DND-41 (cell line): ENCODE results near the gene CD52.

Source experiments
- CTCF ChIP-seq: IDR thresholded peaks from 2 replicates; pipeline ENCODE4 v1.5.1; 2012; ENCODE audit warnings: borderline replicate concordance, low read length, moderate library complexity, mild to moderate bottlenecking; ENCODE audit not compliant: poor library complexity, severe bottlenecking; ENCODE audit errors: extremely low read depth
- EZH2 ChIP-seq: IDR thresholded peaks from 3 replicates; pipeline ENCODE4 v1.6.1; 2012; ENCODE audit warnings: borderline replicate concordance, low read depth, mild to moderate bottlenecking, moderate library complexity, low read length, inconsistent platforms; ENCODE audit not compliant: severe bottlenecking

DNA sequence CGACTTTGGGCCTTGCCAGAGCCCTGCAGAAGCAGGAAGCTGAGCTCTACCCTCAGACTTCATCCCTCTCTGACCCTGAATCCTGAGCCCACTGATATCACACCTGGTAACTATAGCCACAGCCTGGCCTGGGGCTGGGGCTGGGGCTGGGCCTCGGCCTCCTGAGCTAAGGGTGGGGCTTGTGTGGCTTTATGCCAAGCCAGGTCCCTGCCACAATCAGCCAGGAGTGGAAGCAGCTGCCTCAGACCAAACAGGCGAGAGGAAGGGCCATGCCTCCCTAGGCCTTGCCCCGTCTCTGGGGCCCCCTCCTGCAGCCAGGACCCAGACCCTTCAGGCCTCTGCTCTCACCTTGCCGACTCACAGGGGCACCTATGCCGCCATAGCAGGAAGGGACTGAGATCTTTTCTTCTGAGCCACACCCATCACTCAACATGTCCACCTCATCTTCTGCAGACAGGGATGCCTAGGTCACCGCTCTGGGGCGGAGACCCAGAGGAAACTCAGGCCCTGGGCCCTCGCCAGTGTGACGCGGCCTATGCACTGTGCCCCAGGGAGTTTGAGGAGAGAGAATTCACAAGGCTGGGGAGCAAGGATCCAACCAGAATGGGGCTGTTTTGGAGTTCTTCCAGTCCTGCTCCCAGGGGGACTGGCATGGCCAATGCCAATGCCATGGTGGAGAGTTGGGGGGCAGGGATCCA, 17.0 kb upstream of the CD52 start:
- TF ChIP-seq CTCF: no peak
- TF ChIP-seq EZH2: no peak
